GM23338 (cell line): ENCODE results near the gene OR5AR1. TPM values are rescaled to one million over a fixed set of nuclear protein-coding genes. Genes with fewer than 3 reads are reported as not detected.

Experiments used
- ATAC-seq: fragments of 200-7000 bp; cut with Tn5 transposase; 3 replicates; pipeline ENCODE4 v1.9.1; 2020
- DNase-seq: peaks from one replicate; pipeline ENCODE4 v3.0.0-alpha.2; 2015; ENCODE audit warnings: low spot score
- H2AFZ ChIP-seq: fragments of 200-600 bp; sonication (generic); 2 replicates; pipeline ENCODE4 v1.8.0; 2016; ENCODE audit warnings: antibody characterized with exemption, mild to moderate bottlenecking, moderate library complexity
- H3F3A ChIP-seq: fragments of 200-600 bp; sonication (generic); replicated peaks from 2 replicates; pipeline ENCODE4 v1.8.0; 2017; ENCODE audit warnings: antibody characterized with exemption, mixed run types, low read depth
- H3K27ac ChIP-seq: fragments of 200-600 bp; sonication (generic); 2 replicates; pipeline ENCODE4 v1.6.1; 2016; ENCODE audit warnings: low read depth
- H3K27me3 ChIP-seq: fragments of 200-600 bp; sonication (generic); 2 replicates; pipeline ENCODE4 v1.8.0; 2016; ENCODE audit warnings: mild to moderate bottlenecking, mixed run types, moderate library complexity; ENCODE audit not compliant: insufficient read depth
- H3K36me3 ChIP-seq: fragments of 200-600 bp; sonication (generic); 2 replicates; pipeline ENCODE4 v1.8.0; 2016; ENCODE audit warnings: mild to moderate bottlenecking; ENCODE audit not compliant: insufficient read depth
- H3K4me1 ChIP-seq: fragments of 200-600 bp; sonication (generic); 2 replicates; pipeline ENCODE4 v1.8.0; 2016; ENCODE audit warnings: mild to moderate bottlenecking, moderate library complexity; ENCODE audit not compliant: insufficient read depth
- H3K4me2 ChIP-seq: fragments of 200-600 bp; sonication (generic); 2 replicates; pipeline ENCODE4 v1.7.1; 2017; ENCODE audit warnings: mixed run types
- H3K4me3 ChIP-seq: fragments of 200-600 bp; sonication (generic); 2 replicates; pipeline ENCODE4 v1.6.1; 2016; ENCODE audit warnings: mixed run types
- H3K79me2 ChIP-seq: fragments of 200-600 bp; sonication (generic); replicated peaks from 2 replicates; pipeline ENCODE4 v1.8.0; 2017; ENCODE audit warnings: mild to moderate bottlenecking; ENCODE audit not compliant: insufficient read depth
- H3K9me2 ChIP-seq: fragments of 200-600 bp; sonication (generic); 2 replicates; pipeline ENCODE4 v1.8.0; 2017; ENCODE audit not compliant: insufficient read depth
- H4K20me1 ChIP-seq: fragments of 200-600 bp; sonication (generic); replicated peaks from 2 replicates; pipeline ENCODE4 v1.8.0; 2017; ENCODE audit warnings: mild to moderate bottlenecking; ENCODE audit not compliant: insufficient read depth
- H3K27ac Mint-ChIP-seq: 2 replicates; pipeline ENCODE4 v1.8.0; 2020; ENCODE audit warnings: inconsistent platforms, mild to moderate bottlenecking, moderate library complexity, mixed read lengths
- H3K27me3 Mint-ChIP-seq: 3 replicates; pipeline ENCODE4 v1.8.0; 2022; ENCODE audit warnings: low read depth, mild to moderate bottlenecking, moderate library complexity, mixed read lengths, inconsistent platforms; ENCODE audit not compliant: insufficient read depth, poor library complexity
- H3K36me3 Mint-ChIP-seq: 3 replicates; pipeline ENCODE4 v1.8.0; 2021; ENCODE audit warnings: low read depth, mild to moderate bottlenecking, inconsistent platforms, moderate library complexity, mixed read lengths
- H3K4me1 Mint-ChIP-seq: 3 replicates; pipeline ENCODE4 v1.8.0; 2020; ENCODE audit warnings: mild to moderate bottlenecking, inconsistent platforms, mixed read lengths
- H3K4me3 Mint-ChIP-seq: 3 replicates; pipeline ENCODE4 v1.8.0; 2021; ENCODE audit warnings: moderate library complexity, mild to moderate bottlenecking, inconsistent platforms, mixed read lengths
- H3K9me3 Mint-ChIP-seq: 3 replicates; pipeline ENCODE4 v1.8.0; 2020; ENCODE audit warnings: moderate library complexity, mild to moderate bottlenecking, inconsistent platforms, mixed read lengths
- CREB1 ChIP-seq: fragments of 250-450 bp; sonication (Bioruptor Pico); IDR thresholded peaks from 2 replicates; pipeline ENCODE4 v1.5.0; 2020; ENCODE audit warnings: low read depth, mild to moderate bottlenecking, moderate library complexity
- CTCF ChIP-seq, 2 experiments: fragments of 200-600 bp in 1 of 2; sonication (generic) in 1 of 2; conservative IDR thresholded peaks; 2 replicates each; pipeline versions ENCODE4 v1.5.1 to v1.6.1; 2016 to 2017; ENCODE audit warnings: antibody characterized with exemption in 2 of 2, low read depth in 2 of 2, mild to moderate bottlenecking in 2 of 2, moderate library complexity in 1 of 2
- ETS1 ChIP-seq: IDR thresholded peaks from 2 replicates; pipeline ENCODE4 v1.6.1; 2016; ENCODE audit warnings: antibody characterized with exemption
- EZH2 ChIP-seq: fragments of 200-600 bp; sonication (generic); IDR thresholded peaks from one replicate; pipeline ENCODE4 v1.8.0; 2017; ENCODE audit warnings: antibody characterized with exemption, mild to moderate bottlenecking, low read depth; ENCODE audit not compliant: unreplicated experiment
- EZH2phosphoT487 ChIP-seq: fragments of 200-600 bp; sonication (generic); IDR thresholded peaks from one replicate; pipeline ENCODE4 v1.8.1; 2018; ENCODE audit warnings: antibody characterized with exemption; ENCODE audit not compliant: unreplicated experiment
- JUNB ChIP-seq: IDR thresholded peaks from one replicate; pipeline ENCODE4 v1.6.1; 2016; ENCODE audit warnings: antibody characterized with exemption; ENCODE audit not compliant: unreplicated experiment
- NANOG ChIP-seq: IDR thresholded peaks from 2 replicates; pipeline ENCODE4 v1.6.1; 2016; ENCODE audit warnings: antibody characterized with exemption, borderline replicate concordance
- POLR2AphosphoS5 ChIP-seq: IDR thresholded peaks from 2 replicates; pipeline ENCODE4 v1.6.1; 2016; ENCODE audit warnings: antibody characterized with exemption, low read depth
- REST ChIP-seq: IDR thresholded peaks from one replicate; pipeline ENCODE4 v1.6.1; 2018; ENCODE audit warnings: antibody characterized with exemption; ENCODE audit not compliant: unreplicated experiment
- STAT1 ChIP-seq: IDR thresholded peaks from one replicate; pipeline ENCODE4 v1.6.1; 2016; ENCODE audit warnings: antibody characterized with exemption; ENCODE audit not compliant: unreplicated experiment
- ZNF114 ChIP-seq: fragments of 250-450 bp; sonication (Bioruptor Pico); IDR thresholded peaks from 2 replicates; pipeline ENCODE4 v1.5.0; 2020; ENCODE audit warnings: mild to moderate bottlenecking, moderate library complexity
- ZNF331 ChIP-seq: fragments of 250-450 bp; sonication (Bioruptor Pico); IDR thresholded peaks from 2 replicates; pipeline ENCODE4 v1.5.0; 2020; ENCODE audit warnings: low read depth, mild to moderate bottlenecking, moderate library complexity
- polyA plus RNA-seq: library from polyadenylated mRNA; unstranded; fragments of >200 nt; fragmentation: Nextera tagmentation; extraction: Ambion mirVana; gene quantifications from 2 replicates; pipeline ENCODE4 v1.2.1, GENCODE V29; 2016
- total RNA-seq: library from RNA; depleted of rRNA; stranded (reverse); fragments of >200 nt; shearing (Covaris generic); gene quantifications from 2 replicates; pipeline ENCODE4 v1.2.3, GENCODE V29; 2014

OR5AR1 gene
- total and polyA plus RNA-seq, 2 experiments from 2014 or later: not detected

GRCh38 chr11:56698795-56699194, 35.3 kb downstream of the OR5AR1 start, which contains the start of gene OR9G1 (continued):
- TF ChIP-seq ETS1 (no peak), NANOG (no peak), STAT1 (no peak), ZNF114 (CRISPR knock-in tag) (no peak), ZNF331 (CRISPR knock-in tag) (no peak), EZH2phosphoT487 (no peak), CREB1 (CRISPR knock-in tag) (no peak), POLR2AphosphoS5 (no peak), CTCF (conservative IDR thresholded peaks at IDR 0.05; ENCODE audit: low read depth in 2 of 2) (no peak)

- Histone ChIP-seq H2AFZ (peak overlapping the region; percentile 53; the same call in 1 of the 2 replicates), H3K36me3 (no peaks in the 10 kb centered on the region), H3K27me3 (no peaks in the 10 kb centered on the region), H3K4me1 (no peaks in the 10 kb centered on the region), H3K4me2 (no peak overlapping the region), H3K79me2 (no peaks in the 10 kb centered on the region), H3K4me3 (no peak overlapping the region), H3K9me2 (peaks cover 13% of the 10 kb centered on the region; the same call in 1 of the 2 replicates), H3F3A (no peaks in the 10 kb centered on the region), H3K27ac (no peak overlapping the region; the same call in 1 of the 2 replicates), H4K20me1 (no peaks in the 10 kb centered on the region)
- H3K4me3 Mint-ChIP-seq: no peak overlapping the region
- peaks cover under 1% of the 10 kb centered on the region for H3K27me3 Mint-ChIP-seq
- DNase-seq (no peak), ATAC-seq (peak; percentile 54)
- H3K4me1 Mint-ChIP-seq: peaks cover 11% of the 10 kb centered on the region
- no peaks in the 10 kb centered on the region for H3K9me3 Mint-ChIP-seq
- H3K27ac Mint-ChIP-seq: no peak overlapping the region
- no peaks in the 10 kb centered on the region for H3K36me3 Mint-ChIP-seq
- TF ChIP-seq CREB1 (CRISPR knock-in tag): no peak
- no peak for TF ChIP-seq EZH2phosphoT487
- no peak for TF ChIP-seq ETS1
- no peak for TF ChIP-seq EZH2
- TF ChIP-seq POLR2AphosphoS5: no peak
- no peak for TF ChIP-seq REST
- TF ChIP-seq JUNB: no peak
- TF ChIP-seq ZNF114 (CRISPR knock-in tag): no peak
These were observed 36.9 kb downstream of the OR5AR1 start for GRCh38 chr11:56700242-56700913.
